OCI-LY1 (cell line): ENCODE data around the gene VPS41.

Source experiments
- H2AFZ ChIP-seq: fragments of 200-600 bp; sonication (generic), shearing (Covaris generic); 2 replicates; pipeline ENCODE4 v1.6.0; 2014; ENCODE audit warnings: antibody characterized with exemption, mild to moderate bottlenecking, low read length
- H3F3A ChIP-seq: fragments of 200-600 bp; sonication (generic), shearing (Covaris generic); 2 replicates; pipeline ENCODE4 v1.6.0; 2014; ENCODE audit warnings: mild to moderate bottlenecking, antibody characterized with exemption, low read length, moderate library complexity; ENCODE audit not compliant: insufficient read depth
- H3K27ac ChIP-seq: fragments of 200-600 bp; sonication (generic); 2 replicates; pipeline ENCODE4 v1.5.1; 2014; ENCODE audit warnings: low read length, mixed run types, mild to moderate bottlenecking, low read depth; ENCODE audit not compliant: poor library complexity, severe bottlenecking
- H3K27me3 ChIP-seq: fragments of 200-600 bp; sonication (generic); 2 replicates; pipeline ENCODE4 v1.6.0; 2014; ENCODE audit warnings: antibody characterized with exemption, mild to moderate bottlenecking, low read length, moderate library complexity; ENCODE audit not compliant: insufficient read depth
- H3K36me3 ChIP-seq: fragments of 200-600 bp; sonication (generic); 2 replicates; pipeline ENCODE4 v1.6.1; 2014; ENCODE audit warnings: mild to moderate bottlenecking, antibody characterized with exemption, low read length, moderate library complexity, mixed read lengths; ENCODE audit not compliant: insufficient read depth
- H3K4me1 ChIP-seq: fragments of 200-600 bp; sonication (generic); 2 replicates; pipeline ENCODE4 v1.5.1; 2014; ENCODE audit warnings: mild to moderate bottlenecking, low read length, moderate library complexity; ENCODE audit not compliant: insufficient read depth, severe bottlenecking
- H3K4me2 ChIP-seq: fragments of 200-600 bp; sonication (generic), shearing (Covaris generic); 2 replicates; pipeline ENCODE4 v1.6.1; 2014; ENCODE audit warnings: low read length
- H3K4me3 ChIP-seq: fragments of 200-600 bp; sonication (generic); 2 replicates; pipeline ENCODE4 v1.5.1; 2014; ENCODE audit warnings: low read length, low read depth, mild to moderate bottlenecking, mixed read lengths; ENCODE audit not compliant: poor library complexity, severe bottlenecking
- H3K79me2 ChIP-seq: fragments of 200-600 bp; shearing (Covaris generic); 2 replicates; pipeline ENCODE4 v1.6.1; 2016; ENCODE audit warnings: mixed run types, low read length, mixed read lengths; ENCODE audit not compliant: insufficient read depth
- H3K9ac ChIP-seq: fragments of 200-600 bp; sonication (generic), shearing (Covaris generic); 2 replicates; pipeline ENCODE4 v1.6.1; 2014; ENCODE audit warnings: mild to moderate bottlenecking, low read length, mixed read lengths
- H3K9me2 ChIP-seq: fragments of 200-600 bp; sonication (generic), shearing (Covaris generic); 2 replicates; pipeline ENCODE4 v1.6.1; 2014; ENCODE audit warnings: low read depth, mild to moderate bottlenecking, low read length, mixed read lengths
- H3K9me3 ChIP-seq: fragments of 200-600 bp; shearing (Covaris generic); 2 replicates; pipeline ENCODE4 v1.6.1; 2014; ENCODE audit warnings: low read length, mixed read lengths
- H4K20me1 ChIP-seq: fragments of 200-600 bp; sonication (generic), shearing (Covaris generic); 2 replicates; pipeline ENCODE4 v1.6.0; 2016; ENCODE audit warnings: mild to moderate bottlenecking, low read length; ENCODE audit not compliant: insufficient read depth
- EZH2 ChIP-seq: fragments of 200-600 bp; sonication (generic), shearing (Covaris generic); IDR thresholded peaks from 2 replicates; pipeline ENCODE4 v1.8.0; 2017; ENCODE audit warnings: borderline replicate concordance, mixed run types, mild to moderate bottlenecking, antibody characterized with exemption, low read length, moderate library complexity, mixed read lengths
- TF ChIP-seq, protein P1 (sequence below): fragments of 200-600 bp; sonication (generic), shearing (Covaris generic); IDR thresholded peaks from 2 replicates; pipeline ENCODE4 v1.5.1; 2017; ENCODE audit warnings: mild to moderate bottlenecking, antibody characterized with exemption, low read length, moderate library complexity, mixed read lengths

The VPS41 gene

DNA sequence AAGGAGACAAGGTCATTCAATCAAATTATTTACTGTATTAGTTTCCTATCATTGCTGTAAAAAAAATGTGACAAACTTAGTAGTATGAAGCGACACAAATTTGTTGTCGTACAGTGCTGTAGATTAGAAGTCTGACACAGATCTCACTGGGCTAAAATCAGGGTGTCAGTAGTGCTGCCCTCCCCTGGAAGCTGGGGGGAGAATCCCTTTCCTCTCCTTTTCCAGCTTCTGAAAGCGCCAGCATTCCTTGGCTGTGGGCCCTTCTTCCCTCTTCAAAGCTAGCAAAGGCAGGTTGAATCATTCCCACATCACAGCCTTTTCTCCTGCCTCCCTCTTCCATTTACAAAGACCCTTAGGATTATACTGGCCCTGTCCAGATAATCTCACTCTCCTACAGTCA lies 28.0 kb downstream of the VPS41 start:
- Histone ChIP-seq H3F3A (no peaks in the 10 kb centered on the region), H3K9me3 (no peaks in the 10 kb centered on the region), H3K9ac (no peak overlapping the region), H3K79me2 (0 out of 2 replicates have a peak, but pooled peaks cover 4% of the 10 kb centered on the region), H4K20me1 (no peaks in the 10 kb centered on the region), H3K9me2 (no peaks in the 10 kb centered on the region), H3K27ac (no peak overlapping the region), H3K36me3 (peaks cover 3% of the 10 kb centered on the region; the same call in 1 of the 2 replicates), H3K27me3 (no peaks in the 10 kb centered on the region), H3K4me2 (no peak overlapping the region), H2AFZ (no peak overlapping the region), H3K4me1 (peaks cover 17% of the 10 kb centered on the region), H3K4me3 (no peak overlapping the region)
- no peak for TF ChIP-seq EZH2
- TF ChIP-seq, protein P1, sequence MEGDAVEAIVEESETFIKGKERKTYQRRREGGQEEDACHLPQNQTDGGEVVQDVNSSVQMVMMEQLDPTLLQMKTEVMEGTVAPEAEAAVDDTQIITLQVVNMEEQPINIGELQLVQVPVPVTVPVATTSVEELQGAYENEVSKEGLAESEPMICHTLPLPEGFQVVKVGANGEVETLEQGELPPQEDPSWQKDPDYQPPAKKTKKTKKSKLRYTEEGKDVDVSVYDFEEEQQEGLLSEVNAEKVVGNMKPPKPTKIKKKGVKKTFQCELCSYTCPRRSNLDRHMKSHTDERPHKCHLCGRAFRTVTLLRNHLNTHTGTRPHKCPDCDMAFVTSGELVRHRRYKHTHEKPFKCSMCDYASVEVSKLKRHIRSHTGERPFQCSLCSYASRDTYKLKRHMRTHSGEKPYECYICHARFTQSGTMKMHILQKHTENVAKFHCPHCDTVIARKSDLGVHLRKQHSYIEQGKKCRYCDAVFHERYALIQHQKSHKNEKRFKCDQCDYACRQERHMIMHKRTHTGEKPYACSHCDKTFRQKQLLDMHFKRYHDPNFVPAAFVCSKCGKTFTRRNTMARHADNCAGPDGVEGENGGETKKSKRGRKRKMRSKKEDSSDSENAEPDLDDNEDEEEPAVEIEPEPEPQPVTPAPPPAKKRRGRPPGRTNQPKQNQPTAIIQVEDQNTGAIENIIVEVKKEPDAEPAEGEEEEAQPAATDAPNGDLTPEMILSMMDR: no peak

GRCh38 chr7:38880454-38880853 lies 28.5 kb downstream of the VPS41 start:
- no peak overlapping the region for H3K9ac ChIP-seq
- no peak overlapping the region for H3K27ac ChIP-seq
- TF ChIP-seq, protein P1: no peak
- TF ChIP-seq EZH2: no peak

DNA sequence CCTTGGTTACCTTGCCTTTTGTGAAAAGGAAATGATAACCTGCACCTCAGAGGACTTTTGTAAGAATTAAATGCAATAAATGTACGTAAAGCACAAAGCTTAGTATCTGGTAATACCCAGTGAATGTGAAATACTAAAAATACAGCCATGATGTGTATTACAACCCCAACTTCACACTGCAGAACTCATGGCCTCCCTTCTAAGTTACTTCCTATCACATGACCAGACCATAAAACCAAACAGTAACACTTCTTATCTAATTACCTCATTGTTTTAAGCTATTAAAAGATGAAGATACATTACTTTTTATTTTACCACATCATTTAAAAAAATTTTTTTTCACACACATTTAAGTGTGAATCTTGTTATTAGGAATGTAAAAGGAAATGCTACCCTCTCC lies 29.0 kb downstream of the VPS41 start:
- Histone ChIP-seq H3K9me2 (no peaks in the 10 kb centered on the region), H4K20me1 (no peaks in the 10 kb centered on the region), H3F3A (no peaks in the 10 kb centered on the region), H3K79me2 (0 out of 2 replicates have a peak, but pooled peaks cover 4% of the 10 kb centered on the region), H3K4me1 (peaks cover 25% of the 10 kb centered on the region), H3K27ac (no peak overlapping the region), H3K9ac (no peak overlapping the region), H3K36me3 (peaks cover 3% of the 10 kb centered on the region; the same call in 1 of the 2 replicates), H3K27me3 (no peaks in the 10 kb centered on the region), H2AFZ (no peak overlapping the region), H3K4me3 (no peak overlapping the region), H3K4me2 (no peak overlapping the region), H3K9me3 (no peaks in the 10 kb centered on the region)
- no peak for TF ChIP-seq EZH2
- TF ChIP-seq, protein P1: no peak

More at GRCh38 chr7:38880454-38880853, 28.5 kb downstream of the VPS41 start:
- no peaks in the 10 kb centered on the region for H3K27me3 ChIP-seq
- H2AFZ ChIP-seq: no peak overlapping the region
- peaks cover 23% of the 10 kb centered on the region for H3K4me1 ChIP-seq
- no peaks in the 10 kb centered on the region for H3F3A ChIP-seq
- no peaks in the 10 kb centered on the region for H4K20me1 ChIP-seq
- no peak overlapping the region for H3K4me2 ChIP-seq
- H3K79me2 ChIP-seq: 0 out of 2 replicates have a peak, but pooled peaks cover 4% of the 10 kb centered on the region
- H3K4me3 ChIP-seq: no peak overlapping the region
- H3K9me3 ChIP-seq: no peaks in the 10 kb centered on the region
- H3K9me2 ChIP-seq: no peaks in the 10 kb centered on the region
- peaks cover 3% of the 10 kb centered on the region; the same call in 1 of the 2 replicates for H3K36me3 ChIP-seq
